Glutamatergic neuron (in vitro differentiated cells): ENCODE measurements around the gene TMEM119. TPM values are rescaled to one million over a fixed set of nuclear protein-coding genes. Genes with fewer than 3 reads are reported as not detected.

Experiments used
- DNase-seq: peaks from one replicate; pipeline ENCODE4 v3.0.0; 2022
- H3K27ac Mint-ChIP-seq: one replicate; pipeline ENCODE4 v1.8.0; 2020; ENCODE audit warnings: mild to moderate bottlenecking, mixed read lengths, inconsistent platforms; ENCODE audit not compliant: unreplicated experiment
- H3K27me3 Mint-ChIP-seq: one replicate; pipeline ENCODE4 v1.8.0; 2020; ENCODE audit warnings: mild to moderate bottlenecking, moderate library complexity, mixed read lengths, inconsistent platforms; ENCODE audit not compliant: unreplicated experiment
- H3K36me3 Mint-ChIP-seq: one replicate; pipeline ENCODE4 v1.8.0; 2020; ENCODE audit warnings: mild to moderate bottlenecking, mixed read lengths, inconsistent platforms; ENCODE audit not compliant: unreplicated experiment
- H3K4me1 Mint-ChIP-seq: one replicate; pipeline ENCODE4 v1.8.0; 2020; ENCODE audit warnings: mild to moderate bottlenecking, low read depth, mixed read lengths, inconsistent platforms; ENCODE audit not compliant: unreplicated experiment
- H3K4me3 Mint-ChIP-seq: one replicate; pipeline ENCODE4 v1.8.0; 2020; ENCODE audit warnings: mild to moderate bottlenecking, mixed read lengths, inconsistent platforms; ENCODE audit not compliant: unreplicated experiment
- H3K9me3 Mint-ChIP-seq: one replicate; pipeline ENCODE4 v1.8.0; 2020; ENCODE audit warnings: mild to moderate bottlenecking, moderate library complexity, mixed read lengths, inconsistent platforms; ENCODE audit not compliant: unreplicated experiment
- total RNA-seq: library from RNA; stranded (reverse); fragmentation: NEBNext Ultra II Directional; extraction: Animal tissue kit (Norgen Biotek cat#: 25700); gene quantifications from one replicate; pipeline ENCODE4 v1.2.1, GENCODE V29; 2021; ENCODE audit not compliant: unreplicated experiment
- TF ChIP-seq, protein P1 (sequence below): fragments of 200-600 bp; sonication (generic); IDR thresholded peaks from one replicate; pipeline ENCODE4 v1.5.0; 2021; ENCODE audit not compliant: partially characterized antibody, unreplicated experiment

Gene TMEM119
- total RNA-seq, 1 donor from 2014 or later: 0.15 TPM

DNA sequence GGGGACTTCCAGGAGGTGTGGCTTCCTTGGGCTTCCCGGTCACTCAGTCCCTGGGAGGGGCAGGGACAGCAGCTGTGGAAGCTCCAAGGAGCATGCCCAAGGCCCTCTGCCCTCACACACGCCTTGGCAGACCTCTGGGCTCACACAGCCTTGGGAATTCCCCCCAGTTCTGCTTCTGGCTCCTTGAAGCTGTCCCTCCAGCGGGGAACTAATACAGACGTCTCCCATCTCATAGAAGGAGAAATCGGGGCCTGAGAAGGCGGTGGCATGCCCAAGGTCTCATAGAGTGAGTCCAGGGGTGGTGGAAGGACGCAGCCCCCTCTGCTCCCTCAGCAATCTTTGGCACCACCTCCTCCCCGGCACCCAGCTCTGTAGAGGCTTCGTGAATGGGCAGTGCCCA lies 15.7 kb upstream of the TMEM119 start:
- peaks cover 4% of the 10 kb centered on the region for H3K9me3 Mint-ChIP-seq

DNA sequence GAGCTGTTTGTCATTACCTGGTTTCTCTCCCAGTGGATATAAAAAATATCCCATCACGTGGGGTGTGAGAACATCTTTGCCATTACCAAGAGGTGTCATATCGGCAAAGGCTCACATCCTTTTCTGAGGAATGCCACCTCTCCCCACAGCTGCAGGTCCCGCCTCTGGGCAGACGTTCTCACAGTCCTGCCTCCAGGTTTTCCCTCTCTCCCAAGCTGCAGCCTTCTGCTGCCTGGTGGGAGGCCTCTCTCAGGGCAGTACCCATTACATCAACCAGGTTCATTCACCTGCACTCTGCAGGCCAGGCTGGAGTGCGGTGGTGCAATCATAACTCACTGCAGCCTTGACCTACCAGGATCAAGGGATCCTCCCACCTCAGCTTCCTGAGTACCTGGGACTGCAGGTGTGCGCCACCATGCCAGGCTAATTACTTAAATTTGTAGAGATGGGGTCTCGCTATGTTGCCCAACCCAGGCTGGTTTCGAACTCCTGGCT lies 15.0 kb upstream of the TMEM119 start:
- H3K27ac Mint-ChIP-seq: no peak overlapping the region

More for the DNA sequence above, 15.7 kb upstream of the TMEM119 start:
- H3K27me3 Mint-ChIP-seq: peaks cover 5% of the 10 kb centered on the region
- H3K4me1 Mint-ChIP-seq: no peaks in the 10 kb centered on the region
- peaks cover 6% of the 10 kb centered on the region for H3K36me3 Mint-ChIP-seq
- TF ChIP-seq, protein P1, sequence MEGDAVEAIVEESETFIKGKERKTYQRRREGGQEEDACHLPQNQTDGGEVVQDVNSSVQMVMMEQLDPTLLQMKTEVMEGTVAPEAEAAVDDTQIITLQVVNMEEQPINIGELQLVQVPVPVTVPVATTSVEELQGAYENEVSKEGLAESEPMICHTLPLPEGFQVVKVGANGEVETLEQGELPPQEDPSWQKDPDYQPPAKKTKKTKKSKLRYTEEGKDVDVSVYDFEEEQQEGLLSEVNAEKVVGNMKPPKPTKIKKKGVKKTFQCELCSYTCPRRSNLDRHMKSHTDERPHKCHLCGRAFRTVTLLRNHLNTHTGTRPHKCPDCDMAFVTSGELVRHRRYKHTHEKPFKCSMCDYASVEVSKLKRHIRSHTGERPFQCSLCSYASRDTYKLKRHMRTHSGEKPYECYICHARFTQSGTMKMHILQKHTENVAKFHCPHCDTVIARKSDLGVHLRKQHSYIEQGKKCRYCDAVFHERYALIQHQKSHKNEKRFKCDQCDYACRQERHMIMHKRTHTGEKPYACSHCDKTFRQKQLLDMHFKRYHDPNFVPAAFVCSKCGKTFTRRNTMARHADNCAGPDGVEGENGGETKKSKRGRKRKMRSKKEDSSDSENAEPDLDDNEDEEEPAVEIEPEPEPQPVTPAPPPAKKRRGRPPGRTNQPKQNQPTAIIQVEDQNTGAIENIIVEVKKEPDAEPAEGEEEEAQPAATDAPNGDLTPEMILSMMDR: no peak
- DNase-seq: no peak
- no peak overlapping the region for H3K27ac Mint-ChIP-seq
- H3K4me3 Mint-ChIP-seq: no peak overlapping the region

GRCh38 chr12:108611884-108612415 lies 14.1 kb upstream of the TMEM119 start:
- no peak overlapping the region for H3K27ac Mint-ChIP-seq
- DNase-seq: peak; percentile 51
- H3K9me3 Mint-ChIP-seq: peaks cover 6% of the 10 kb centered on the region
- peaks cover 4% of the 10 kb centered on the region for H3K27me3 Mint-ChIP-seq
- peaks cover 1% of the 10 kb centered on the region for H3K4me1 Mint-ChIP-seq
- peaks cover 6% of the 10 kb centered on the region for H3K36me3 Mint-ChIP-seq
- TF ChIP-seq, protein P1: peak; percentile 59
- no peak overlapping the region for H3K4me3 Mint-ChIP-seq

More for the DNA sequence above, 15.0 kb upstream of the TMEM119 start:
- TF ChIP-seq, protein P1: no peak
- Mint-ChIP-seq H3K36me3 (peaks cover 6% of the 10 kb centered on the region), H3K4me3 (no peak overlapping the region), H3K9me3 (peaks cover 6% of the 10 kb centered on the region), H3K27me3 (peaks cover 5% of the 10 kb centered on the region), H3K4me1 (no peaks in the 10 kb centered on the region)
- DNase-seq: no peak

- no peak overlapping the region for H3K27ac Mint-ChIP-seq
- peaks cover 1% of the 10 kb centered on the region for H3K4me1 Mint-ChIP-seq
- peaks cover 4% of the 10 kb centered on the region for H3K27me3 Mint-ChIP-seq
- DNase-seq: no peak
- TF ChIP-seq, protein P1: no peak
- H3K9me3 Mint-ChIP-seq: peaks cover 3% of the 10 kb centered on the region
- no peak overlapping the region for H3K4me3 Mint-ChIP-seq
- H3K36me3 Mint-ChIP-seq: no peaks in the 10 kb centered on the region
Observed at GRCh38 chr12:108610856-108611605, 13.1 kb upstream of the TMEM119 start.

DNA sequence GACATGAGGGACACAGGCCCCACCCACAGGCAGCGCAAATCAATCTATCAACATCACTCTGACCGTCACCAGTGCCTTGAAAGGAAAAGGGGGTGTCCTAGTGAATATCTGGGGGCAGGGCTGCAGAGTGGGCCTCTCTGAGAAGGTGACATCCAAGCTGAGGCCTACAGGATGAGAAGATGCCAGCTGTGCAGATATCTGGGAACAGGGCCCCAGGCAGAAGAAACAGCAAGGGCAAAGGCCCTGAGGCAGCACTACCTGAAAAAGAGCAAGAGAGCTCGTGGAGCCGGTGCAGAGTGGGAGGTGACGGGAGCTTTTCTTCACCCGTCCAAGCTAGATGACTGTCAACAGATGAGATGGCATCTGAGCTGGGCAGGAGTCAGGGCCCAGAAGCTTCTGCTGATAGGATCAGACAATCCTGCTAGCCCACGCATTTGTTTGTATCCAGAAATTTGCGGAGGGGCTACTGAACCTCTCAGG lies 12.5 kb upstream of the TMEM119 start:
- peaks cover 3% of the 10 kb centered on the region for H3K9me3 Mint-ChIP-seq

More for the DNA sequence above, 12.5 kb upstream of the TMEM119 start:
- H3K4me3 Mint-ChIP-seq: no peak overlapping the region
- no peaks in the 10 kb centered on the region for H3K36me3 Mint-ChIP-seq
- no peak overlapping the region for H3K27ac Mint-ChIP-seq
- peaks cover 4% of the 10 kb centered on the region for H3K27me3 Mint-ChIP-seq
- DNase-seq: no peak
- TF ChIP-seq, protein P1: no peak
- H3K4me1 Mint-ChIP-seq: peaks cover 1% of the 10 kb centered on the region
